Measurements from ENCODE around the gene CLASP1. TPM values are rescaled to one million over a fixed set of nuclear protein-coding genes. Genes with fewer than 3 reads are reported as not detected.

The CLASP1 gene
- total RNA-seq, 1 experiment from 2014 or later = 81.9 TPM

GRCh38 chr2:121459291-121459690 is 190.0 kb downstream of the CLASP1 start:
- no peaks in the 10 kb centered on the region for H3K9me3 Mint-ChIP-seq (ENCODE audit: unreplicated experiment)
- DNase-seq (ENCODE audit: unreplicated experiment) = no peak
- POLR2A ChIA-PET = interaction anchor here (0.6 to 2.2 kb wide), 6 partner anchors 8 to 72 kb away, joined by 3 to 9 read pairs (median 4); partner anchors contain the start of gene RNU4ATAC
- peaks cover 86% of the 10 kb centered on the region for H3K36me3 Mint-ChIP-seq (ENCODE audit: insufficient read depth, unreplicated experiment)
- CTCF ChIA-PET = interaction anchor here (0.6 to 2.4 kb wide), 7 partner anchors 10 to 439 kb away, joined by 3 to 8 read pairs (median 3); no protein-coding TSS in a partner anchor
- intact Hi-C loops (cut with micrococcal nuclease) = no loop called here
- H3K4me3 Mint-ChIP-seq (ENCODE audit: unreplicated experiment) = no peak overlapping the region
- no peaks in the 10 kb centered on the region for H3K27me3 Mint-ChIP-seq (ENCODE audit: insufficient read depth, unreplicated experiment)
- BruUV-seq (replicated peaks) = no TSS peak
- H3K4me1 Mint-ChIP-seq (ENCODE audit: insufficient read depth, unreplicated experiment) = no peaks in the 10 kb centered on the region
- TF ChIP-seq CTCF (IDR thresholded peaks at IDR 0.05; ENCODE audit: unreplicated experiment) = no peak
- no peak overlapping the region for H3K27ac Mint-ChIP-seq (ENCODE audit: low read depth, unreplicated experiment)

GRCh38 chr2:121456325-121456724 is 192.9 kb downstream of the CLASP1 start:
- intact Hi-C loops (cut with micrococcal nuclease) = no loop called here
- no peaks in the 10 kb centered on the region for H3K4me1 Mint-ChIP-seq (ENCODE audit: insufficient read depth, unreplicated experiment)
- no peaks in the 10 kb centered on the region for H3K27me3 Mint-ChIP-seq (ENCODE audit: insufficient read depth, unreplicated experiment)
- peaks cover 85% of the 10 kb centered on the region for H3K36me3 Mint-ChIP-seq (ENCODE audit: insufficient read depth, unreplicated experiment)
- DNase-seq (ENCODE audit: unreplicated experiment) = no peak
- ChIA-PET POLR2A (no interaction called here), CTCF (interaction anchor here (0.7 kb wide), 1 partner anchor 1490 kb away, joined by 3 read pairs; no protein-coding TSS in a partner anchor)
- no TSS peak for BruUV-seq (replicated peaks)
- no peak overlapping the region for H3K4me3 Mint-ChIP-seq (ENCODE audit: unreplicated experiment)
- H3K27ac Mint-ChIP-seq (ENCODE audit: low read depth, unreplicated experiment) = peak overlapping the region; percentile 68
- H3K9me3 Mint-ChIP-seq (ENCODE audit: unreplicated experiment) = no peaks in the 10 kb centered on the region
- no peak for TF ChIP-seq CTCF (IDR thresholded peaks at IDR 0.05; ENCODE audit: unreplicated experiment)

- intact Hi-C loops (cut with micrococcal nuclease) = no loop called here
- no TSS peak for BruUV-seq (replicated peaks)
- Mint-ChIP-seq H3K4me1 (ENCODE audit: insufficient read depth, unreplicated experiment) (no peaks in the 10 kb centered on the region), H3K4me3 (ENCODE audit: unreplicated experiment) (no peak overlapping the region), H3K9me3 (ENCODE audit: unreplicated experiment) (no peaks in the 10 kb centered on the region), H3K27ac (ENCODE audit: low read depth, unreplicated experiment) (no peak overlapping the region), H3K36me3 (ENCODE audit: insufficient read depth, unreplicated experiment) (peaks cover 89% of the 10 kb centered on the region), H3K27me3 (ENCODE audit: insufficient read depth, unreplicated experiment) (no peaks in the 10 kb centered on the region)
- ChIA-PET CTCF (no interaction called here), POLR2A (interaction anchor here (0.6 kb wide), 1 partner anchor 263 kb away, joined by 3 read pairs; no protein-coding TSS in a partner anchor)
- DNase-seq (ENCODE audit: unreplicated experiment) = no peak
- TF ChIP-seq CTCF (IDR thresholded peaks at IDR 0.05; ENCODE audit: unreplicated experiment) = no peak
Observed at GRCh38 chr2:121455446-121455845, 193.8 kb downstream of the CLASP1 start.

- Mint-ChIP-seq H3K4me1 (ENCODE audit: insufficient read depth, unreplicated experiment) (no peaks in the 10 kb centered on the region), H3K27me3 (ENCODE audit: insufficient read depth, unreplicated experiment) (no peaks in the 10 kb centered on the region), H3K4me3 (ENCODE audit: unreplicated experiment) (no peak overlapping the region), H3K9me3 (ENCODE audit: unreplicated experiment) (no peaks in the 10 kb centered on the region), H3K36me3 (ENCODE audit: insufficient read depth, unreplicated experiment) (peaks cover 92% of the 10 kb centered on the region), H3K27ac (ENCODE audit: low read depth, unreplicated experiment) (no peak overlapping the region)
- no peak for TF ChIP-seq CTCF (IDR thresholded peaks at IDR 0.05; ENCODE audit: unreplicated experiment)
- BruUV-seq (replicated peaks) = no TSS peak
- intact Hi-C loops (cut with micrococcal nuclease) = no loop called here
- POLR2A ChIA-PET = interaction anchor here (0.6 to 1.4 kb wide), 3 partner anchors 11 to 264 kb away, joined by 3 to 4 read pairs (median 3); no protein-coding TSS in a partner anchor
- DNase-seq (ENCODE audit: unreplicated experiment) = no peak
- CTCF ChIA-PET = interaction anchor here (1.0 to 1.8 kb wide), 2 partner anchors 25 to 52 kb away, joined by 3 to 13 read pairs; no protein-coding TSS in a partner anchor
Observed at GRCh38 chr2:121454549-121455090, 194.6 kb downstream of the CLASP1 start.

Data from MCF 10A (cell line).